ENCODE results near the gene LRRC32.

Gene LRRC32, protein sequence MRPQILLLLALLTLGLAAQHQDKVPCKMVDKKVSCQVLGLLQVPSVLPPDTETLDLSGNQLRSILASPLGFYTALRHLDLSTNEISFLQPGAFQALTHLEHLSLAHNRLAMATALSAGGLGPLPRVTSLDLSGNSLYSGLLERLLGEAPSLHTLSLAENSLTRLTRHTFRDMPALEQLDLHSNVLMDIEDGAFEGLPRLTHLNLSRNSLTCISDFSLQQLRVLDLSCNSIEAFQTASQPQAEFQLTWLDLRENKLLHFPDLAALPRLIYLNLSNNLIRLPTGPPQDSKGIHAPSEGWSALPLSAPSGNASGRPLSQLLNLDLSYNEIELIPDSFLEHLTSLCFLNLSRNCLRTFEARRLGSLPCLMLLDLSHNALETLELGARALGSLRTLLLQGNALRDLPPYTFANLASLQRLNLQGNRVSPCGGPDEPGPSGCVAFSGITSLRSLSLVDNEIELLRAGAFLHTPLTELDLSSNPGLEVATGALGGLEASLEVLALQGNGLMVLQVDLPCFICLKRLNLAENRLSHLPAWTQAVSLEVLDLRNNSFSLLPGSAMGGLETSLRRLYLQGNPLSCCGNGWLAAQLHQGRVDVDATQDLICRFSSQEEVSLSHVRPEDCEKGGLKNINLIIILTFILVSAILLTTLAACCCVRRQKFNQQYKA

DNA sequence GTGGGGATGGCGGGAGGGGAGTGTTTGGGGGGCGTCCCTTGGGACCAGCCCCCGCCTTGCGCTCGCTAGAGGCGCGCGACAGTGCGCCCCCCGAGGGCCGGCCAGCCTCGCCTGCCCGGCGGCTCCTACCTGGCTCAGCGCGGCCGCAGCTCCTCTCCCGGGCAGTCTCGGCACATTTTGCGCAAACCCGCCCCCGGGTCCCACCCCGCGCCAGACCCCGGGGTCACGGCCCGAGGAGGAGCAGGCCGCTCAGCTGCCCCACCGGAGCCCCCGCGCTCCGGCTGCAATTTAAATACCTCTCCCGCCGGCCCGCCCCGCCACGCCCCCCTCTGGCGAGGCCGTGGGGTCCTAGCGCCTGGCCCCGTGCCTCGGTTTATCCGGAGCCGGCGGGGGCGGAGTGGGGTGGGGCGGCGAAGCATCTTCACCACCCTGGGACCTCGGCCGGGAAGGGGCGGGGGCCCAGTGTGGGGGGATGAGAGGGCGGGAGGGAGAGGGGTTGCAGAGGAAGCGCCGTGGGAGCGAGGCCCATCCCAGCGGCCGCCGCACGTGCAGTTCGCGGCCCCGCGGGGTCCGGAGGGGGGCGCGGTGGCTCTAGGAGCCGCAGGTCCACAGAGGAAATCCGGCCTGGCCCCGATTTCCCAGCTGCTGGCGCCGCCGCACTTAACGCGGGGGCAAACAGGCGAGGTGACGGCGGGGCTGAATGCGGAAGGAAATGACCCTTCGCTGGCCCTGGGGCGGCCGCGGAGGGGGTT, at the start of gene LRRC32:
TSS of gene LRRC32 (minus strand) at position 263 of the 752 bp plus-strand sequence. CDS start 4,793 bp downstream, outside the sequence.
- no peak for DNase-seq

DNA sequence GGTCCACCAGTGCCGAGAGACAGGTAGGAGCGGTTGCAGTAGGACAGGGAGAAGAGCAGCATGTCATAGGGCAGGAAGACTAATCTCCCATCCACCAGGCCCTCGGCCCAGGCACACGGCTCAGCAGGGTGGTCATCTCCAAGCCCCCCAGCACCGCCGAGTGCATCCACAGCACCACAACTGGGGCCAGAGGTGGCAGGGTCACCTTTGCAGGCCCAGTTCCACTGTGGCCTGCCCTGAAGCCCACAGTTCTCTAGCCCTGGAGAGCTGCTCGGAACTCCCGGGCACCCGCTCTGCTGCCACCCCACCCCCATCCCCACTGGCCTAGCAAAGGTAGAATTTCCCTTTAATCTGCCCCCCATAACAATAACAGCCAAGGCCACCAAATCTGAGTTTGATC, 49.1 kb upstream of the LRRC32 start:
- no peak for DNase-seq

DNA sequence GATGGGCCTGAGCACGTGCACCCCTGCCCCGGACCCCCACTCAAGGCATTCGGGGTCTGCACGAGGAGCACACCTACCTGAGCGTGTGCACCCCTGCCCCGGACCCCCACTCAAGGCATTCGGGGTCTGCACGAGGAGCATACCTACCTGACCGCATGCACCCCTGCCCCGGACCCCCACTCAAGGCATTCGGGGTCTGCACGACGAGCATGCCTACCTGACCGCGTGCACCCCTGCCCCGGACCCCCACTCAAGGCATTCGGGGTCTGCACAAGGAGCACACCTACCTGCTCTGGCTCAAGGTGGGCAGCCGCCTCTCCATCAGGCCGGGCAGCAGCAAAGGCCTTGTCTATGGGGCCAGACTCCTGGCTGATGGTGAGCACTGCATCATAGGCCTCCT, 48.7 kb upstream of the LRRC32 start:
- DNase-seq, result no peak

DNA sequence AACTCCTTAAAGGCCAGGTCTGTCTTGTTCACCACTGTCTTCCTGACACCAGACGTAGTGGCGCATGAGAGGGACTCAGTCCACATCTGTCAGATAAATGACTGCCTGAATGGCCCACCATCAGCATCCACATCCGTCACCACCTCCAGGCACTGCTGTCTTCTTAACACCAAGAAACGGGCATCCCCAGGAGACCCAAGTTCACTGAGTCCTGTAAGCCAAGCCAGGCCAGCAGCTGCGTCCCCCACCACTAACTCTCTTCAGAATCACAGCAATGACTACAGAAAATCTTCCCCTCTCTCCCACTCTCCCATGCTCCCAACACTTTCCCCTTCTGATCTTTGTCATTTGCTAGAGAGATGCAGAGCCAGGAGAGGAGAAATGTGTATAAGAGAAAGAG, 47.3 kb upstream of the LRRC32 start:
- no peak for DNase-seq

DNA sequence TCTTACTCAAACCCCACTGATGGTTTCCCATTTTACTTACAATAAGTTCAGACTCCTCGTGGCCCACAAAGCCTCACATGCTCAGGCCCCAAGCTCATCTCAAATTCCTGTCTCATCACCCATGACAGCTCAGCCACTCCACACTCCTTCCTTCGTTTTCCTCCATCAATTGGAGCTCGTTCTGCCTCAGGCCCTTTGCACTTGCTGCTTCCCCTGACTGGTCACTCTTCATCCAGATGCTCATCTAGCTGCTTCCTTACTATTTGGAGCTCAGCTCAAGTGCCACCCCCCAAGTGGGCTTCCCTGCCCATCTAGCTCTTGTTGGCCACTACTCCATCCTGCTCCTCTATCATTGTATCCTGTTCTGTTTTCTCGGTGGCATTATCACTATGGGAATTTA, 46.8 kb upstream of the LRRC32 start:
- no peak for DNase-seq

DNA sequence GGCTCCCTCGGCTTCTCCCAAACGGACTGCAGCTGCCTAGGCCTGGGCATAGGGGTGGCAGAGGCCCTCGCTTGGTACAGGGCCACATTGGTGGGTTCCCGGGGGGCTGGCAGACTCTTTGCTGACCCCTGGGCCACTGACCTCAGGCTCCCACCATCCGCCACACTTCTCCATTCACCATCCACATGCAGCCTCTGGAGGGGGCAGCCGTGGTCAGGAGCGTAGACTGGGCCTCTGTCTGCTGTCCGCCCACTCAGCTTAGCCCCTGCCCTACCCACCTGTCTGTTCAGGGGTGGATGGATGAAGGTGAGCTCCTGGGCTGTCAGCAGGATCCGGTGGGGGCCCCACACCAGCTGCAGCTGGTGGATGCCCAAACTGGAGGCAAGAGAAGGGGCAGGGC, 45.7 kb upstream of the LRRC32 start:
- DNase-seq, result no peak

- no peak for DNase-seq
These were observed 43.9 kb upstream of the LRRC32 start for GRCh38 chr11:76714493-76714892.

DNA sequence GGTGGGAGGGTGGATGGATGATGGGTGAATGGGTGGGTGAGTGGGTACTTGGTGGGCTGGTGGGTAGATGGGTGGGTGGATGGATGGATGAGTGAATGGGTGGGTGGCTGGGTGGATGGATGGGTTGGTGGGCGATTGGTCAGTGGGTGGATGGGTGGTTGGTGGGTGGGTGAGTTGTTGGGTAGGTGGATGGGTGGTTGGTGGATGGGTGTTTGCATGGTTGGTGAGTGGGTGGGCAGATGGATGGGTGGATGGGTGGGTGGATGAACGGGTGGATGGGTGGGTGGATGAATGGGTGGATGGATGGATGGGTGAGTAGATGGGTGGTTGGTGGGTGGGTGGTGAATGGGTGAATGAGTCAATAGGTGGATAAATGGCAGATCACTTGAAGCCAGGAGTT, 43.0 kb upstream of the LRRC32 start:
- DNase-seq, result no peak

- no peak for DNase-seq
These were observed 41.6 kb upstream of the LRRC32 start for GRCh38 chr11:76712125-76712524.

DNA sequence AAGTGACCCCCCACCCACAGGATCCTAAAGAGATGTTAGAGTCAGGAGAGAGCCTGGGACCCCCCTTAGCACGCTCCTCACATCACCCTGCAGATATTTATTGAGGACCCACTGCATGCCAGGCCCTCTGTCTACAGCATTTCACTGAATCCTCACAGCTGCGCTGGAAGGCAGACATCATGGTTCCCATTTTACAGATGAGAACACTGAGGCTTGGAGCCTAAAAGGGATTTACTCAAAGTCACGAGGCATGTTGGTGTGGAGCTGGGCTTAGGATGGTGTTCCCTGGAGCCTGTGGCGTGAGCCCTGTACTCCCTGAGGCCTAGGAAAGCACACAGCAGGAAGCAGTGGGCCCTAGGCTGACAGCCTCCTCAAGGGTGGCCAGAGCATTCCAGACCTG, 39.2 kb upstream of the LRRC32 start:
- DNase-seq, result no peak

DNA sequence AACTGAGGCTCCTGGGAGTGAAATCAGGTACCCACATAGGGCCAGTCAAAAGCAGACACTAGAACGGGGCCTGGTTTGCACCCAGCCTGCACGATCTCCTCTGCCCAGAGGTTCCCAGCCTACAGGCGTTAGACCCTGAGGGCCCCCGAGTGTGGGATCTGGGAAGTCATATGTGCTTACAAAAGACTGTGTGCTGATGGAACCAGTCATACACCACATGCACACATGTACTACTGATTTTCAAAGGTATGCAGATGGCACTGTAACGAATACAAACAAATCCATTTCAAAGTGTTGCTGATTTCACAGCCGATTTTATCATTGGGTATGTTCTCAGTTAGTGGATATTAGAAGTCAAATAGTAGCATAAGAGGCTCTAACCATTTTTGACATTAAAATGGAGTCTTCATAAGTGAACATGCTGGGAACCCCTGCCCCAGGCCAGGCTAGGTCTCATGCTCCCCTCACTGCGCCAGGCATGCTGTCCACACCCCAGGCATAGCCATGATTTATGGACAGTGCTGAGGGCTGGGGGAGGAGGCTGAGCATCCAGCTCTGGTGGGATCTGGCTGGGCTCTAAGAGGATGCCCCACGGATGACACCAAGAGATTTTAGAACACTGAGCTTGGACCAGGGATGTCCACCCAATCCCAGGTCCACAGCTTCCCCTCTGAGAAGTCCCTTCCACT, 38.6 kb upstream of the LRRC32 start:
- no peak for DNase-seq

DNA sequence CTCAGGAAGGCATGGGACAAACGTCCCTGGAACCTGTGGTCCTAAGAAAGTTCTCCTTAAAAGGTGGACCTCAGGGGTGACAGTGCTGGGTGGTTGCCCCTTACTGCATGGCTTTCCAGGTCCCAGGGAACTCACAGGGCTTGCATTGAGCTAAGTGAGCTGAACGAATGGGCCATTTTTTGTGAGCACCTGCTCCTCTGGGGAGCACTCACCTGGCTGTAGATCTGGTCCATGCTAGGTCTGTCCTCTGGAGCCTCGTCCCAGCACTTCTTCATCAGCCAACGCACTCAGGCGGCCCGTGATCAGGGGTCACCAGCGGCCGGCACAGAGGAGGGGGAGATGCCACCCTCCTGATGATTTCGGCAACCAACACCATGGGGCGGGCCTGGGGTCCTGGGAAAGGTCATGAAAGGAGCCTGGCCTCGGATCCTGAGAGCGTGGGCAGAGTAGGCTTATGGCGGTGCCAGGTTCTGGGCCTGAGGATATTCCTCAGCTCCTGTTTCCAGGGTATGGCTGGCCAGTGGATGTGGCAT, 36.8 kb upstream of the LRRC32 start:
- DNase-seq, result no peak

- DNase-seq, result no peak
These were observed 36.1 kb upstream of the LRRC32 start for GRCh38 chr11:76706667-76707066.

- DNase-seq, result no peak
These were observed 35.3 kb upstream of the LRRC32 start for GRCh38 chr11:76705826-76706225.

DNA sequence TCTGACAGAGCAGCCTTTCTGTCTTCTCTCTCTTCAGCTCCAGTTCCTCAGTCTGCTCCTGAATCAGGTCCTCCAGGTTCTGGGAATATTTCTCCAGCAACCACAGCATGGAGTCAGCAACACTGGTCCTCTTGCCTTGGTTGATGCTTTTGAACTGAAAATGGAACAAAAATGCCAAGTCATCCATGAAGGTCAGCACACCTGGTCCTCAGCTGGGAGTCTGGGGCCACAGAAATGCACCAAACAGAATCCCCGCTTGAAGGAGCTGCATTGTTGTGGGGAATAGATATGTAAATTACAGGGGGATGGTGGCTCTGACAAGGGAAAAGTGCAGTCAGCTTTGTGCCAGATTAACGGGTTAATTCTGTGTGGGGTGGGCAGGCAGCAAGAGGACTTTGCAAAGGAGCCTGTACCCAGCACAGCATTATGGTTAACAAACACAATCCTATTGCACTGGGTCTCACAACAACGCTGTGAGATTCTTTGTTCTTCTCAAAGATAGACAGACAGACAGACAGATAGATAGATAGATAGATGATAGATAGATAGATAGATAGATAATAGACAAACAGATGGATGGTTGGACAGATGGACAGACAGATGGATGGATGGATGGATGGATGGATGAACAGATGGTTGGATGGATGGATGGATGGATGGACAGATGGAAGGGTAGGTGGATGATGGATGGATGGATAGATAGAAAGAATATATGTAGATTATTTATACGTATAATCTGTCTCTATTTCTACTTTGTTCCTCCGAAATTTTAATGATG, 33.8 kb upstream of the LRRC32 start:
- DNase-seq, result peak; percentile 34

DNA sequence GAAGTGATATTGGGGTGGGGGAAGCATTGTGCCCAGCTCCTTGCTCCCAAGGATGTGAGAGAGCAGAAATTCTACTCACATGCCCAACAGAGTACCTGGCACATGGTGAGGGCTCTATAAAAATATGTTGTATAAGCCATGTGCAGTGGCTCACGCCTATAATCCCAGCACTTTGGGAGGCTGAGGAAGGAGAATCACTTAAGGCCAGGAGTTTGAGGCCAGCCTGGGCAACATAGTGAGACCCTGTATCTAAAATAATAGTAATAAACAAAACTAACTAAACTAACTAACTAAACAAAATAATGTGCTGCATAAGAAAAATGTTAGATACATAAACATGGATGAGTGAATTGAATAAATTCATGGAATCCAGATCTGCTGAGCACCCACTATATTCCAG, 33.2 kb upstream of the LRRC32 start:
- no peak for DNase-seq

GRCh38 chr11:76702336-76703128, 32.0 kb upstream of the LRRC32 start:
- no peak for DNase-seq

- no peak for DNase-seq
These were observed 30.9 kb upstream of the LRRC32 start for GRCh38 chr11:76701294-76702040.

GRCh38 chr11:76700177-76701100, 29.9 kb upstream of the LRRC32 start:
- DNase-seq, result no peak

Measured in NCI-H524 treated with DMSO at 0.1 percent for 48 hours (cell line).